ENCODE results near the gene FERMT3. TPM values are rescaled to one million over a fixed set of nuclear protein-coding genes. Genes with fewer than 3 reads are reported as not detected.

FERMT3 gene
- total RNA-seq, 1 donor from 2014 or later, result 15.7 TPM

GRCh38 chr11:64219354-64219684 lies 12.8 kb downstream of the FERMT3 start:
- no peak for DNase-seq (ENCODE audit: low read depth in 2 of 2)

GRCh38 chr11:64219755-64220154 lies 13.2 kb downstream of the FERMT3 start:
- DNase-seq (ENCODE audit: low read depth in 2 of 2), result no peak

- no peak for DNase-seq (ENCODE audit: low read depth in 2 of 2)
Measured at GRCh38 chr11:64220271-64220670, 13.8 kb downstream of the FERMT3 start.

- no peak for DNase-seq (ENCODE audit: low read depth in 2 of 2)
Measured at GRCh38 chr11:64220798-64221197, 14.3 kb downstream of the FERMT3 start.

- DNase-seq (ENCODE audit: low read depth in 2 of 2), result no peak
Measured at GRCh38 chr11:64222651-64223000, 16.1 kb downstream of the FERMT3 start.

- no peak for DNase-seq (ENCODE audit: low read depth in 2 of 2)
Measured at GRCh38 chr11:64223001-64223651, 16.6 kb downstream of the FERMT3 start.

GRCh38 chr11:64224151-64224890 lies 17.8 kb downstream of the FERMT3 start:
- DNase-seq (ENCODE audit: low read depth in 2 of 2), result no peak

- no peak for DNase-seq (ENCODE audit: low read depth in 2 of 2)
Measured at GRCh38 chr11:64224891-64225607, 18.5 kb downstream of the FERMT3 start.

- DNase-seq (ENCODE audit: low read depth in 2 of 2), result peak in 1 of 2 donors; percentile 83
Measured at GRCh38 chr11:64225608-64226506, 19.3 kb downstream of the FERMT3 start, which contains the start of the genes NUDT22 and TRPT1. NUDT22 (plus strand) TSS chr11:64226274; CDS start chr11:64226653, 379 bp downstream. TRPT1 (minus strand) TSS chr11:64226186; CDS start chr11:64225860, 326 bp downstream.

- DNase-seq (ENCODE audit: low read depth in 2 of 2), result no peak
Measured at GRCh38 chr11:64226507-64227051, 20.1 kb downstream of the FERMT3 start.

GRCh38 chr11:64227405-64227956 lies 21.0 kb downstream of the FERMT3 start:
- no peak for DNase-seq (ENCODE audit: low read depth in 2 of 2)

GRCh38 chr11:64229090-64229743 lies 22.7 kb downstream of the FERMT3 start:
- no peak for DNase-seq (ENCODE audit: low read depth in 2 of 2)

GRCh38 chr11:64229744-64230170 lies 23.2 kb downstream of the FERMT3 start:
- DNase-seq (ENCODE audit: low read depth in 2 of 2), result no peak

GRCh38 chr11:64230171-64230984 lies 23.9 kb downstream of the FERMT3 start, which contains the start of gene DNAJC4:
DNAJC4 (plus strand) TSS chr11:64230548; CDS start chr11:64230855, 307 bp downstream.
- peak; percentile 85 to 96 for DNase-seq (ENCODE audit: low read depth in 2 of 2)

- no peak for DNase-seq (ENCODE audit: low read depth in 2 of 2)
Measured at GRCh38 chr11:64230985-64231365, 24.5 kb downstream of the FERMT3 start.

GRCh38 chr11:64231546-64231945 lies 25.0 kb downstream of the FERMT3 start:
- no peak for DNase-seq (ENCODE audit: low read depth in 2 of 2)

- no peak for DNase-seq (ENCODE audit: low read depth in 2 of 2)
Measured at GRCh38 chr11:64232182-64232966, 25.9 kb downstream of the FERMT3 start.

- no peak for DNase-seq (ENCODE audit: low read depth in 2 of 2)
Measured at GRCh38 chr11:64232967-64233315, 26.4 kb downstream of the FERMT3 start.

All from dermis microvascular lymphatic vessel endothelial cell (primary cell).